AG08396 (cell line): ENCODE measurements around the gene TMEM38B.

Experiments
- DNase-seq: peaks from one replicate; pipeline ENCODE4 v3.0.0; 2012; ENCODE audit warnings: low spot score, mixed read lengths

The TMEM38B gene, protein sequence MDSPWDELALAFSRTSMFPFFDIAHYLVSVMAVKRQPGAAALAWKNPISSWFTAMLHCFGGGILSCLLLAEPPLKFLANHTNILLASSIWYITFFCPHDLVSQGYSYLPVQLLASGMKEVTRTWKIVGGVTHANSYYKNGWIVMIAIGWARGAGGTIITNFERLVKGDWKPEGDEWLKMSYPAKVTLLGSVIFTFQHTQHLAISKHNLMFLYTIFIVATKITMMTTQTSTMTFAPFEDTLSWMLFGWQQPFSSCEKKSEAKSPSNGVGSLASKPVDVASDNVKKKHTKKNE

DNA sequence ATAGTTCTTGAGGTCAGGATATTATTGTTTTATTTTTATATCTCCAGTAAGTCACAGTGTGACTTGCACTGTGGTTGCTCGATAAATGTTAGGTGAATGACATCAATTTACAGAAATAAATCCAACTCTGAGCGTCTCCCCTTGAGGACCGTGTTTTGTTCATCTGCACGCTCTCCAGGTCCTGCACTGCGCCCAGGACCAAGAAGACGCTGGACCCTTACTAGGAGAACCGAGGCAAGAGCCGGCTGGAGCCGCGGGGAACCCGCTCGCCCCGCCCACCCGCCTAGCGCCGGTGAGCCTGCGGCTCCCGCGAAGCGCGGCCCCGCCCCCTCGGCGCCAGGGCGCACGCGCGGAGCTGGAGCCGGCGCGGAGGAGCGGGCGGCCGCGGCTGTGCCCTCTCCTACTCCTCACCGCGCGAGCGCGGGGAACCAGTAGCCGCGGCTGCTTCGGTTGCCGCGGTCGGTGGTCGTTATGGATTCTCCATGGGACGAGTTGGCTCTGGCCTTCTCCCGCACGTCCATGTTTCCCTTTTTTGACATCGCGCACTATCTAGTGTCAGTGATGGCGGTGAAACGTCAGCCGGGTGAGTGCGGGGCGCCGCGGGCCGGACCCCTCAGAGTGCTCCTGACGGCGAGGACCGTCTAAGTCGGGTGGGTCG is at the start of gene TMEM38B:
TSS of gene TMEM38B (plus strand) at position 352 of the 658 bp plus-strand sequence. CDS start at position 472, 120 bp downstream.
- peak; percentile 98 for DNase-seq

DNA sequence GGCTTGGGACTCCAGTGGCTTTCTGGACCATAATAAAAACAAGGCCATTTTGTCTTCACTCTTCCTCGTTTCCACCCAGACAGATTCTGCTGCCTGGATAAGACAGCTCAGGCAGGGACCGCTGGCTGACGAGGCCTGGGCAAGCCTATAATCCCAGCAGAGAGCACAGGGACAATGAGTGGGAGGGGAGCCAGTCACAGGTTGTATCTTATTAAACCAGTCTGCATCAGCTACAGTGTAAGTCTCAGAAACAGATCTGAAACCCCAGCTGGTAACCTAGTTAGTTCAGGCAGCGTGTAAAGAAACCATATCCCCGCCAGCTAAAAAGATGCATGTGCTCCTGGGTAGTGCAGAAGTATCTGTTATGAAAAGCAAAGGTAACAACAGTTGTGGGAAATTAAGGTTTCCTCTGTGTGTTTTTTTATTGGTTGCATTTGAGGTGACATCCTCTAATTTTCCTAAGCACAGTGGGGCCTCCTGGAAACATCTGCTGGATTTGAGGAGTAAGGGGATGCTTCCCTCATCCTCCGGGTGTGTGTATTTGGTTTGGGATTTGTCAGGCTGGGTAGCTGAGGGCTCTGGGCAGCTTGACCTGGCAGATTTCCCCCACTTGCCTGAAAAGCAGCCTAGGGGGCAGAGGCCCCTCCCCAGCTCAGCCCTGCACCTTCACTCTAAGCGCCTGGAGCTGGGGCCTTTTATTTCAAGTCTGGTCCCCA is 47.3 kb upstream of the TMEM38B start:
- no peak for DNase-seq

DNA sequence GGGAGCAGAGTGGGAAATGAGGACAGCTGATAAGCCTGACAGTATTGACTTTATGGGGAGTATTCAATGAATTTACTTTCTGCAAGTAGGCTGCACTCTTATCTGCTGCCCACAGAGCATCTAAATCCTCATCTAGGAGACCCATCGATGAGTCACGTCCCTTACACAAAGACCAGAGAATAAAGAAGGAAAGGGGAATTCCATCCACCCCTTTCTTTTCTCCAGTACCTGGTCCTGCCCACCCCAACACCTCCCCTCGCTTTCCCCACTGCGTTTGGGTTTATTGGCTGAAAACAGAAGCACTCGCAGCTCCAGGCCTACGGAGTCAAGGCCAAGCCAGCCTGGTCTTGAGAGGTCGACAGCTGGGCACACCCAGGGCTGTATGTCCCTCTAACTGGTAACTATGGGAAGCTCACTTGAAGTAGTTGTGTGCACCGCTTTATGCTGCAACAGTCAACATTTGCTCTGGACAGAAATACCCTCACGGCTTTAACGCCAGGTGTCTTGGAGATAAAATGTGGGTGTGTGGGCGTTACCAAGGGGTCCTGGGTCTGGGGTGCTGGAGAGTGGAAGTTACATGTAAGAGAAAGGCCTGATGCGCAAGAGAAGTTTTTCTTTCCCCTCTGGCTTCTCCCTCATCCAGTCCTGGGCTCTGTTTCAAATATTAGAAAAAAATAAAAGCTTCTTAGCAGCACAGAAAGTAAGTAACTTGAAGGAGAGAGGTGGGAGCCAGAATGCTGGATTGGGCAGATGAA is 46.6 kb upstream of the TMEM38B start:
- DNase-seq = no peak

DNA sequence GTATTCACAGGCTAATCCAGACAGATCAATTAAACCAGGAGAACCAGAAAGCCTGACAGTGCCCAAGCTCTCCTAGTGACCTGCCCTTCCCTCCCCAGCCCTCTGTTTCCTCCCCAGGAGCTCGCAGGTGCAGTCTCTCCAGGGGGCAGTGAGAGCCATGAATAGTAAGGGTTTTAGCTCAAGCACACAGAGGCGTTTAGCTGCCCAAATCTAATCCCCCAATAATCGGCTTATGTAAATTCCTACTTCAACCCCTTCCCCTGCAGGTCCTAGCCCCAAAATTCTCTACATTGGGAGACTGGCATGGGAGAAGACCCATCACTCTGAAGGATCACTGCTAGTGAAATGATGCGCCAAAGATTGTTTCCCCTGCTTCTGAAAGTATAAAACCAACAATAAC is 42.5 kb upstream of the TMEM38B start:
- DNase-seq = no peak

DNA sequence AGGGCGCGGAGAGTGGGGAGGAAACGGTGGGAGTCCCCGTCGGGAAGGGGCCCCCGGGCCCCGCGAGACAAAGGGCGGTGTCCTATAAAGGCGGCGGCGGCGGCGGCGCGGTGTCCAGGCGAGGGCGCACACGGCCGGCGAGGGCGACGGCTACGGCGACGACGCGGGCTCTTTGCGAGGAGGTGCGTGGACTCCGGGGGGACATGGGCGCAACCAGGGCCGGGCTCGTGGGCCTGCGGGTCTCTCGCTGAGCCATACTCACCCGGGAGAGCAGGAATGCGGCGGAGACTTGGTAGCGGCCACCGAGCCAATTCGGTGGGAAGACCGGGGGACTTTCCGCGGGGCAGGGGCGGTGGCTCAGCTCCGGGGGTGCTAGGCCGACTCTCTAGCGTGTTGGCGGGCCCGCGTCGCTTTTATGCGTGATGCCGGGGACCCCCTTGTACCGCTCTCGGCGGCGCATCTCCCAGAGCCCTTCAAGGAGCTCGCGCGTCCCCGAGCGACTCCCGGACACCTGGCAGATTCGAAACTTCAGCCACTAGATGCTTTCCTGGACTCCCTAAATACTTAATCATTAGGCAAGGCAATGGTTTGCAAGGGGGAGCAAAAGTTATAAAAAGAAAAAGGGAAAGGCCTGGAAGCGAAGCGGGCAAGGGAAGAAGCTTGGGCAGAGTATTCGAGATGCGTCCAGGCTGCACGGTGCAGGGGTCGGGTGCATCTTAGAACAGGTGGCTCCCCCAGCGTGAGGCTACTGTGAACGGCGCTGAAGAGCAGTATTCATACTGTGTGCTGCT is 38.0 kb upstream of the TMEM38B start:
- peak; percentile 51 for DNase-seq

DNA sequence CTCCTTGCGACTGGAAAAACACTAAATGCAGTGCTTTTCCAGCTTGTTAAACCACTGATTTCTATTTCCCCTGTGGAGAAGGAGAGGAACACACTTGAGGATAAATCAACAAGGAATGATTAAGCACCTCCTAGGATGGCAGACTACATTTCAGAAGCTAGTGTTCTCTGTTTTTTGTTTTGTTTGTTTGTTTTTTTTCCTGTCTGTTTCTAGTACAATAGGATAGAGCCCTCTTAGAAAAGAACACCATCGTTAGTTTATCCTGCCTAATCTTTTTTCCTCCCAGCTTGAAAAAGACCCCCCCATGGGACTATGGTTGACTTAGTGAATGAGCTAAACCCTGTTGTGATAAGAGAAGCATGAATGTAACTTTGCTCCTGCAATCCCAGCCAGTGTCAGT is 36.0 kb upstream of the TMEM38B start:
- DNase-seq = no peak

DNA sequence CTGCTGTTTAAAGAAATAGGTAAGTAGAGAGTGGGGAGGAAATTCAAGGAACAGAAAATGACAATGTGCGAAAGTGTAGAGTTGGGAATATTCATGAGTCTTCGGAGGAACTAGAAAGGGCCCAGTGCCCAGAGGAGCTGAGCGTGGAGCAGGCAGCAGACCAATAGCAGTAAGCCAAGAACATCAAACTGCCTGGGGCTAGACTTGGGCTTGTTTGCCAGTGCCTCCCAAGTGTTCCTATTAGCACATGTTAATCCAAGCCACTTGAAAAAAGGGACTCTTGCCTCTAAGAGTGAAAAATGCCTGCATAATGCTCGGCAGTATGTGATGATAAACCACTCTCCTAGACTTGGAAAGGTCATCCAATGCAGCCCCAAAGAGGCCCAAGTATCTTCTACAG is 33.3 kb upstream of the TMEM38B start:
- no peak for DNase-seq

DNA sequence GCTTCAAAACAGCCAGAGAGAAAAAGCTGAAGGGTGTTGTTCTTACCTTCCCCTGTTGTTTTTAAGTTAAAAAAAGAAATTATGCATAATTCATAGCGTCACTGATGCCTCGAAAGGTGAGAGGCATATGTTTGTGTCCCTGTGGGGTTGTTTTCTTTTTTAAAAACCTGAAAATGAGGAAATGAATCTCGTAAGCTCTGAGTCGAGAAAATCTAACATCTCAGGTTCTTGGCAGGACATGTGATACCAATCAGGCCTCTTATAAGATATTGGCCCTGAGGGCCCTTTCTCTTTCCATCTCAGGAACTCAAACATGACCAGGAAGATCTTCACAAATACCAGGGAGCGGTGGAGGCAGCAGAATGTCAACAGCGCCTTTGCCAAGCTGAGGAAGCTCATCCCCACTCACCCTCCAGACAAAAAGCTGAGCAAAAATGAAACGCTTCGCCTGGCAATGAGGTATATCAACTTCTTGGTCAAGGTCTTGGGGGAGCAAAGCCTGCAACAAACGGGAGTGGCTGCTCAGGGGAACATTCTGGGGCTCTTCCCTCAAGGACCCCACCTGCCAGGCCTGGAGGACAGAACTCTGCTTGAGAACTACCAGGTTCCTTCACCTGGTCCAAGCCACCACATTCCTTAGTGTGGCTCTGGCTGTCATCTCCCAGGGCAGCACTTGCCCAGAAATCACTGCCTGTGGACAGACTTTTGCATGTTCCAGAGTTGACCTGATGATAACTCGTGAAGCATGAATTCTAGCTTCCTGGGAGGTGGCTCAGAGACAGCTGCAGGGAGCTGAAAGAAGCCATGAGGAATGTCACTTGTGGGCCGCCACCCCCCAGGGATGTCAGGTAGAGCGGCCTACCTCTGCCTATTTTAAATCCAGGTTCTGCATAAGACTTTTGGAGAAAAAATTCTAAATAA is 31.9 kb upstream of the TMEM38B start, which contains the start of gene TAL2:
TSS of gene TAL2 (plus strand) at position 274 of the 921 bp plus-strand sequence. CDS start at position 314, 40 bp downstream.
- DNase-seq = no peak

DNA sequence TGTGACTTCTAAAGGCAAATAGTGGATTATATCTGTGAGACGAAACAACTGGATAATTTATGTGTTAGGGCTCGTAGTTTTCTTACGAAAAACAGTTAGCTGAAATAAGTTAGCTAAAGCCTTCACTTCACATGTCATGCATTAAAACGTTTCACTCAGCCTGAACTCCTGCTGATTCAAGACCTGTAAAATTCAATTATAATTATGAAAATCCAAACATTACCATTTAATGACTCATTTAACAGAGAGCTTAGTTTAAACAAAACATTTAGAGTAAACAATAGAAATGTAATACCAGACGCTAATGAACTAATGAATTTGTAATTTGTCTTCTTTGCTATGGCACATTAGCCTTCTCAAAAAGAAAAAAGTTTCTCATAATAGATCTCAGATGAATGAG is 30.4 kb upstream of the TMEM38B start:
- no peak for DNase-seq

DNA sequence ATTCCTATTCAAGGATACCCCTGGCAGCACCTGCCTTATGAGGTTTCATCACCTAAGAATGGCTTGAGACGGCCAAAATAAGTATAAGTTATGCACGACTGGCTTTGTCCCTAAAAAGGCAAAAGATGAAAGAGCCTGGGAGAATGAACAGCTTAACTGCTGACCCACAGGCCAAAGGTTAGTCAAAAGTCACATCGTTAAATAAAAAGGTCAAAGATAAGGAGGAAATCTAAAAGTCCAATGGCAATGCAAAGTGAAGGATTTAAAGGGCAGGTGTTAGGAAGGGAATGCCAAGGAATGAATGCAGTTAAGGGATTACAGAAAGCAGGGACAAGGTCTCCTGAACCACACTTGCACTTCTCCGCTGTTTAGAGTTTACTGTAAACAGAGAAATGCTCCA is 26.5 kb upstream of the TMEM38B start:
- DNase-seq = no peak

DNA sequence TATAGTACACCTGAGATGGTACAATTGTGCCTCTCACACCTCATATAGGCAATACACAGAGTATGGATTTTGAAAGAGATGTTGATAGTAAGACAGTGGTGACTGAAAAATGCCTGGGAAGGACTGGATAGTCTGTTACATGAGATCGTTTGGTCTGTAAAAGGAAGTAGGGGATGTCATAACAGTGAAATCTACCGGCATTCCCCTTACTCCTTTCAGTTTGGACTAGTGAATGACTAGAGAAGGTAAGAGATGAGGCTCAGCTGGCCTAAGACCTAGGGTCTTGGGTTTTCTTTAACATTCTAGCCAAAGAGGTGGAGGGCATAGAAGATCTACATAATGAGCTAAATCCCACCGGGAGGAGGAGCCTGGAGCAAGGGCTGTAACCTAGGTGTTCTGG is 24.0 kb upstream of the TMEM38B start:
- DNase-seq = no peak

DNA sequence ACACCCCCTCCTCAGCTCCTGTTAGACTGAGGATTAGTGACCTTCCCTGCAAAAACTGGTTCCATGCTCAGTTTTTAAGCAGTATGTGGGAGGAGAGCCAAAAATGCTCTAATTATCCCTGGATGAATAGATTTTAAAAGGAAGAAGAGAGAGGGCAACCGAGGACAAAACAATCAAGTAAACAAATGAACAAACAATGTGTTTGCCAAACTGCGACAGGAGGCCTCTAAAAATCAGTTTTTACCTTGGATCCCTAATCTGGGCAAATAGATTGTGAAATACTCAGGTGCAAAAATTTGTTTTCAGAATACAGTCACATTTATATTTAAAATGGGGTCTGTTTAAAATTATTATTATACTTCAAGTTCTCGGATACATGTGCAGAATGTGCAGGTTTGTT is 23.6 kb upstream of the TMEM38B start:
- DNase-seq = no peak

DNA sequence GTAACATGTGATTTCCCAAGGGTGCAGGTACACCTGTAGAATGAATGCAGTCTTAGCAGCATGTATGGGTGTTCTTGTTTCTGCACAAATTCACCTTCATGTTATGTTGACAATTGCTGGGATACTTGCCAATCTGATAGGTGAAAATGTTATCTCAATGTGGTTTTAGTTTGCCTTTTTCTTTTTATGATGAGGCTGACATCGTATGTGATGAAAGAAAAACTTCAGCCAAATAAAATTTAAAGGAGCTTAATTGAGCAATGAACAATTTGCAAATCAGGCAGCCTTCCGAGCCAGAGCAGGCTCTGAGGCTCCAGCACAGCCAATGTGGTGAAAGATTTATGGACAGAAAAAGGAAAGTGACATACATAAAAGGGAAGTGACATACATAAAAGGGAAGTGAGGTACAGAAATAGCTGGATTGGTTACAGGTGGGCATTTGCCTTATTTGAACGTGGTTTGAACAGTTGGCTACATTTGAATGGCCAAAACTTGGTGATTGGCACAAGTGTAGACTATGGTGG is 21.6 kb upstream of the TMEM38B start:
- DNase-seq = no peak

DNA sequence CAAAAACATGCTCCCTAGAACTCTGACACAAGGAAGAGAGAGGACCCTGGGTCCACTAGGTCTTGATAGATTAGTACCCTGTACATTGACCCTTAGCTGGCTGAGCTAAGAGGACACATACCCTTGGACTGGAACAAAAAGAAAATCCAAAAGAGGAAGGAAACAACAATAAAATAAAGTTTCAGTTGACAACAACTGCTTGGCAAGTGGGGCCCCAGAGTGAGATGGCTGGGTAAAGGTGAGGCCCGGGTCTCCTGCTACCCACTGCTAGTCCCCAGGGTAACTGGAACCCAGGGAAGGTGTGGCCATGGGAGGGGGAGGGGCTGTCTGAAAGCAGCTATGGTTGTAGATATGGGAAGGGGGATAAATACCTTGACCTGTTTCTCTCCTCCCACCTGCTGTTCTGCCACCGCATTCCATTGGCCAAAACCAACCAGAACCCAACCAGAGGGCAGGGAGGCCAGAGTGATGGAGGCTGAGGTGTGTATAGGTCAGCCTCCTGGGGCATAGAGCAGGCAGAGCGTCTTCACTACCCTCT is 20.4 kb upstream of the TMEM38B start:
- DNase-seq = no peak

DNA sequence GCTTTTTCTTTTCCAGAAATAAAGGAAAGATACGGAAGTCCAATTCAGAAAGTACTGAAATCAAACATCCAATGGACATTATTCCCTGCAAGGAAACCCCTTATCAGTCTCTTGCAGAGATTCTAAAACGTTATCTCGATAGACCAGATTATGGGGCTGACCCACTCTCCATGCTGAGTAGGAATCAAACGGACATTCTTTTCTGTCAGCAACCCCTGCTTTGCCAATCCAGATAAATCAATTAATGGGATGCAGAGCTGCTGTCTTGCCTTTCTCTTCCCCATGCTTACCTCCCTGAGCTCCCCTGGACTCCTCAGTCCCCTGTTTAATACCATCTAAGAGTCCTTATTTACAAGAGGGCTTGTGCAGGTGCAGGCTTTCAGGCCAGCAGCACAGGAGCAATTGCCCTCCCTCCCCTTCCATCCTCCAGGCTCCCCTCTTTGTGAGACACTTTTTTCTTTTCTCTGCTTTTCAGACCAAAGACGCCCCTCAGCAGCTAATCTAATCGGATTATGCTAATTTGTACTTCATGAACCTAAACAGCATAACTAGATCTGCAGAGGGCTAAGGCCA is 17.9 kb upstream of the TMEM38B start:
- no peak for DNase-seq

DNA sequence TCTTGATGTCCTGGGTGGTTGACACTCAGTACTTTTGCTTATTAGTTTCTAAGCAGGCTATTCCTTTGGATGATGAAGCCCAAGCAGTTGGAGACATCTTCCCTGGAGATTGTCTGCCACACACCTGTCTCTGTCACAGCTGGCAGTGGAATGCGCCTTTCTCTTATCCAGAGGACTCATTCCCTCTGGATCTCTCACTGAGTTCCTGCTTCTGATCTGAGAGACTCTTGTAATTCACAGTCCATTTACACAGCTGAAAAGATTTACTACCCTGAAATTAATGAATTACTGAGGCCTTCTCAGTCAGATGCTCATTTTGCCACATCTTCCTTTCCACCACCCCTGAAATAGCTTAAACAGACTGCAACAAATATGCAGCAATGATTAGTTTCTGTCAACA is 16.2 kb upstream of the TMEM38B start:
- no peak for DNase-seq

DNA sequence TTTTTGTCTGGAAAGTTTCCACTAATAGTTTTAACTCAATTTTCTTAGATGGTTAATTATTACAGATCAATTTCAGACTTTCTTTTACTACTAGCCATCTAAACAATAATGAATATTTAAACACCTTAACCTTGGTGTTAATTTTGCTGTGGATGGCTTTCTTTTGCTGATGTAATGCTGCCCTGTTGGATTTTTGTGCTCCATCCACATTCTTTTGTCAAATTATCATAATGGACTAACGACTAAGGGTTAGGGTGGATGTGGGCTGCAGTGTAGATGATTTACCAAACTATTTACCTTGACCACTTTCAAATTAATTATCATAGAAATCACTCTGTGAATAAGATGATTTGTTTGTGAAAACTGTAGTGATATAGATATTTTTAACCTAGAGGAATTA is 15.6 kb upstream of the TMEM38B start:
- DNase-seq = no peak

DNA sequence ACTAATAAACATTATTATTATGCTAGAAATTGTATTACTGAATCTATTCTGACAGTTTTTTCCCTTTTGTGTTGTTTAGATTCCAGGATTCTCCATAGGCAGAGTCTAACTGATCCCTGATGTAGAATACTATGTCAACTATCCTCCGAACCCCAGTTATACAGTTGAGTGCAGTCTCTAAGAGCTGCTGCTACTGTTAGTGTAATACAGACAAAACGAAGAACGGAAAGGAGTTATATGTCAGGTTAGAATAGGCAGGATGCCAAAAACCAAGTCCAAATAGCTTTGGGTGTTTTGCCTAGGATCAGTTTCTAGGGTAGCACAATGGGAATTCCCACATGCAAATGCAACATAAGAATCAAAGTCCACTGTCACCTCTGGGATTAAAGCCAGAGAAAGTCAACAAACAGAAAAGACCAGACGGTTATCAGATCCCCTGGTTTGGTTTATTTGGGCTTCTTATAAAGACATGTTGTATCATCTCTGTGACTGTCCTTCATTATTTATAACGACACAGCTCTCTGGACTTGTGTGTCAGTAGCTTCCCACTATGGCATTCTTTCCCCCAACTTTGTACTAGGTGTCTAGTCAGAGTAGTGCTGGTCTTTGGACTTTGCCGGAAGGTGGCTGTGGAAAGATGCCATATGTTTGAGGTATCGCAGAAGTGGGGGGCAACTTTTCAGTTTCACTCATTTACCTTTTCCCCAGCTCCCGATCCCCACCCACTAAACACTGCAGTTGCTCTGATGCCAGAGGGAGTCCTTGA is 14.9 kb upstream of the TMEM38B start:
- DNase-seq = no peak

DNA sequence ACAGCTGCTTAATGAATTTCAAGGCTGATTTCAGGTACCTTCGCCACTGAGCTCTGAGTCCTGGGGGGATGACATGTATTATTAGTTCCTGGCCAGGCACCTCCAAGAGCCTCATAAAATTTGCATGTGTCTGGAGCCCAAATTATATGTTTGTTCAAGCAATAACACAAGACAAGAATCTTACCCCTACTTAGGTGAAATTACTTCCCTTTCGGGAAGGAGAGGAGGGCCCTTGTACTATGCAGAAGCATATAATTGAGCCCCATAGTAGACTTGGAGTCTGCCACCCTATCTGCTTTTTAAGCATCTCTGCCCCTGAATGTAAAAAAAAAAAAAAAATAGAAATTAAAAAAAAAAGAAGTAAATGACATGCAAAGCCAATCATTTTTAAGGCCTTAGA is 13.0 kb upstream of the TMEM38B start:
- no peak for DNase-seq
